GM19438 (cell line): Measurements from ENCODE around the gene BOK.

Experiments
- ATAC-seq: cut with Tn5 transposase; IDR thresholded peaks from one replicate; pipeline ENCODE4 v1.9.1; 2021; ENCODE audit warnings: low read depth; ENCODE audit not compliant: unreplicated experiment

BOK gene

GRCh38 chr2:241617431-241618154 is 59.0 kb downstream of the BOK start:
- ATAC-seq: no peak

DNA sequence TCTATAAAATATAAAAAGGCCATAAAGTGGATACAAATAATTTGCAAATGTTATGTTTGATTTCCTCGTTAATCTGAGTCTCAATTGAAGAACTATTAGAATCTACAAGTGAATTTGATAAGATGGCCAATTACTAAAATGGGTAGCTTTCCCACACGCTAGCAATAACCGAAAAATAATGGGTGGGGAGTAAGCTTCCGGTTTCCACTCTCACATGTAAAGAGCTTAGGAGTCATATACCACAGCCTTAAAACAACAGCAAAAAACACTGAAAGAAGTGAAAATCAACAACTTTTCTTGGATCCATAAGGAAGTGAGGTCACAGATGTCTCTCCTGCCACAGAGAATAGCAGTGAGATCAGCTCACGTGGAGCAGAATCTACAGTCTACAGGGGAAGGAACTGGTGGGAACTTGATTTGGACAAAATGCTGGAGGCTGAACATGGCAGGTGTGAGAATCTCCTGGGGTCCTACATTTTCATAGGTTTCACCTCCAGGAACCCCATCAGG is 59.8 kb downstream of the BOK start:
- no peak for ATAC-seq

DNA sequence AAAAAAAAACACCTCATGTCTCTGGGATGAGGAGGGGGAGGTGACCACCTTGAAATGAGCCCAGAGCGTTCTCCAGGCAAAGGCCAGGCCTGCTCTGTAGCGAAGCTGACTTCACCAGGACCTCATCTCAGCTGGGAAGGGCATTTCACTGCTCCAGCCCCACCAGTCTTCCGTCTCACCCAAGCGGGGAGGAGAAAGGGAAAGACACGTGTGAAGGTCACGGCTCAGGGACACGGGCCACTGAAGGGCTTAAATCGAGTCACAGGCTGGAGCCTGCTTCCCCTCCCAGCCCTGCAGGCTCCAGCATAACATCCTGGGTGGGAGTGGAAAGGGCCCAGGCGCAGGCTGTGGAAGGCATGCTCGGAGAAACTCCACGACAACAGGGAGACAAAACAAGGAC is 60.3 kb downstream of the BOK start:
- ATAC-seq: no peak

- no peak for ATAC-seq
These were observed 61.3 kb downstream of the BOK start for GRCh38 chr2:241619597-241620418.

DNA sequence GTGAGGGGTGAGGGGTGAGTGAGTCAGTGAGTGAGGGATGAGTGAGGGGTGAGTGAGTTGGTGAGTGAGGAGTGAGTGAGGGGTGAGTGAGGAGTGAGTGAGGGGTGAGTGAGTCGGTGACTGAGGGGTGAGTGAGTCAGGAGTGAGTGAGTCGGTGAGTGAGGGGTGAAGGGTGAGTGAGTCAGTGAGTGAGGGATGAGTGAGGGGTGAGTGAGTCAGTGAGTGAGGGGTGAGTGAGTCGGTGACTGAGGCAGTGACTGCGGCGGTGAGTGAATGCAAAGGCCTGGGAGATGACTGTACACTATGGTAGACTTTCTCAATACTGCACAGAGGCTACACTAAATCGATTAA is 61.8 kb downstream of the BOK start:
- no peak for ATAC-seq
